NT2/D1 (cell line): ENCODE results near the gene BAIAP2L2.

Source experiments
- SUZ12 ChIP-seq: IDR thresholded peaks from 2 replicates; pipeline ENCODE4 v1.6.1; 2011; ENCODE audit not compliant: insufficient read length, insufficient read depth; ENCODE audit errors: extremely low read depth
- YY1 ChIP-seq: IDR thresholded peaks from 2 replicates; pipeline ENCODE4 v1.6.1; 2011; ENCODE audit not compliant: insufficient read length, insufficient read depth
- ZNF274 ChIP-seq: IDR thresholded peaks from 2 replicates; pipeline ENCODE4 v1.6.1; 2011; ENCODE audit warnings: mild to moderate bottlenecking, low read depth, low read length

DNA sequence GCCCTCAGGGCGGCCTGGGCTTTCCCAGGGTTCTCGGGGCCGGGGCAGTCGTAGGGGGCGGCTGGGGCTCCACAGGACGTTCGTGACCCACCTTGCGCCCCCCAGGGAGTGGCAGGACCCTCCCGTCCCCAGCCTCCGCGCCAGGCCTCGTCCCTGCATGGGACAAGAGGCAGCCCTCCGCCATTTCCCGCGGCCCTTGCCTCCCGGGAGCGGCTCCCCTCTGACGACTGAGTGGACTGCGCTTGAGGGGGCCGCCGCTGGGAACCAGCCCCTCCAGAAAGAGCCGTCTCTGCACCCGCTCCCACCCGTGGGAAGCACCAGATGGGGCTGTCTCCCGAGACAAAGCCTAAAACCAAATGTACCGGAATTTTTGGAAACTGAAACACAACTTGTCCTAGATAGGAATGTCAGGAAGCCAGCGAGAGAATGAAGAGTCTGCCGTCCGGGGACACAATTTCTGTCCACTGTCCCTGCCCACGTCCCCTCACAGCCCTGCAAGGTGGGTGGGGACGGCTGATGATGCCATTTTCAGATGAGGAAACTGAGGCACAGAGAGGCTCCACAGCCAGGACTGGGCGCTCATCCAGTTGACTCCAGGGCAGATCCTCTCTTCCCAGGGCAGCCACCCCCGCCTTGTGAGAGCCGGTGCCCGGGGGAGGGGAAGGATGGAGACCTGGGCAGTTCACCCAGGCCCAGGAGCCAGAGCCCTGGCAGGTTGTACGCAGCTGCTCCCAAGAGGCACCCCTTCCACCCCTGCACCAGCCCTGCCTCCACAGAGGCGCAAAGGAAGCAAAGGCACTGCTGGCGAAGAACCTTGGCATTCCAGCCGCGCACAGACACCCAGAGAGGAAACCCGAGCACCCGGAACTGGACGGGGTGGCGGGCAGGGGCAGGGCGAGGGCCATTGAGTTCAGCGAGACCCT lies 71.3 kb downstream of the BAIAP2L2 start:
- TF ChIP-seq YY1 (no peak), SUZ12 (no peak), ZNF274 (no peak)
